GM12878 (cell line): Measurements from ENCODE around the gene AGFG1. TPM values are rescaled to one million over a fixed set of nuclear protein-coding genes. Genes with fewer than 3 reads are reported as not detected.
A peak's percentile ranks its signal among the peaks of the same experiment; 100 is the strongest.

Source experiments
- ATAC-seq: fragments of 200-7000 bp; cut with Tn5 transposase; 3 replicates; pipeline ENCODE4 v1.9.1; 2020; ENCODE audit warnings: mild to moderate bottlenecking, moderate library complexity
- BruUV-seq: library from RNA; stranded (reverse); fragments of 400-500 nt; replicated peaks from 2 replicates; lab custom pipeline; 2021; lab: Mats Ljungman, UMichigan
- CTCF ChIA-PET: fragments of 300-600 bp; sonication (Branson Sonifier 250); formaldehyde crosslinking; extraction: SDS; loops from one replicate; lab custom pipeline; 2021; ENCODE audit warnings: inconsistent platforms; lab: Yijun Ruan, JAX
- POLR2A ChIA-PET: fragments of 350-600 bp; formaldehyde crosslinking; extraction: SDS; loops from one replicate; lab custom pipeline; 2021; ENCODE audit warnings: inconsistent platforms; lab: Charles Lee
- RAD21 ChIA-PET: fragments of 300-600 bp; sonication (Branson Sonifier 250); formaldehyde crosslinking; loops from one replicate; lab custom pipeline; 2023; ENCODE audit warnings: antibody characterized with exemption; ENCODE audit not compliant: unreplicated experiment; lab: Charles Lee
- SMC1A ChIA-PET: fragments of 300-600 bp; sonication (Branson Sonifier 250); formaldehyde crosslinking; loops from one replicate; lab custom pipeline; 2023; ENCODE audit not compliant: unreplicated experiment, uncharacterized antibody; lab: Charles Lee
- DNase-seq: peaks from one replicate; pipeline ENCODE4 v3.0.0-alpha.2; 2011; ENCODE audit warnings: low read depth, low spot score
- FAIRE-seq: peaks from 3 replicates; lab custom pipeline; 2011; peaks lifted over from hg19 to GRCh38; lab: Jason Lieb, UNC
- H2AFZ ChIP-seq: 2 replicates; pipeline ENCODE4 v1.6.0; 2011; ENCODE audit warnings: low read depth, low read length, control low read depth; ENCODE audit not compliant: control insufficient read depth
- H3K27ac ChIP-seq: 2 replicates; pipeline ENCODE4 v1.5.1; 2011; ENCODE audit warnings: control low read depth; ENCODE audit not compliant: control insufficient read depth, insufficient read depth
- H3K27me3 ChIP-seq, 2 experiments: replicated peaks in 1 of 2; 2 replicates each; pipeline versions ENCODE4 v1.6.0 to v1.6.1; 2011; ENCODE audit warnings: low read length in 1 of 2; ENCODE audit not compliant: control insufficient read depth in 2 of 2, insufficient read depth in 2 of 2
- H3K36me3 ChIP-seq, 2 experiments: 2 replicates each; pipeline ENCODE4 v1.5.1; 2011; ENCODE audit warnings: low read length in 1 of 2; ENCODE audit not compliant: control insufficient read depth in 2 of 2, insufficient read depth in 2 of 2
- H3K4me1 ChIP-seq: 2 replicates; pipeline ENCODE4 v1.6.1; 2011; ENCODE audit warnings: mild to moderate bottlenecking, low read length, moderate library complexity, mixed read lengths; ENCODE audit not compliant: control insufficient read depth, insufficient read depth
- H3K4me2 ChIP-seq: 2 replicates; pipeline ENCODE4 v1.6.0; 2011; ENCODE audit warnings: control low read depth; ENCODE audit not compliant: control insufficient read depth, insufficient read depth
- H3K4me3 ChIP-seq: fragments of 200-600 bp; sonication (generic); 2 replicates; pipeline ENCODE4 v1.5.1; 2016
- H3K79me2 ChIP-seq: 2 replicates; pipeline ENCODE4 v1.6.0; 2011; ENCODE audit warnings: low read length; ENCODE audit not compliant: control insufficient read depth, insufficient read depth
- H3K9ac ChIP-seq: 2 replicates; pipeline ENCODE4 v1.8.0; 2011; ENCODE audit warnings: low read length, control low read depth, mixed read lengths; ENCODE audit not compliant: control insufficient read depth, insufficient read depth
- H3K9me3 ChIP-seq: replicated peaks from 3 replicates; pipeline ENCODE4 v1.5.1; 2011; ENCODE audit warnings: mild to moderate bottlenecking, low read length; ENCODE audit not compliant: control insufficient read depth, insufficient read depth
- H4K20me1 ChIP-seq: 2 replicates; pipeline ENCODE4 v1.6.0; 2011; ENCODE audit not compliant: control insufficient read depth, insufficient read depth
- CREB1 ChIP-seq: IDR thresholded peaks from 2 replicates; pipeline ENCODE4 v1.6.1; 2012; ENCODE audit warnings: low read depth, mild to moderate bottlenecking, inconsistent platforms
- CREM ChIP-seq: IDR thresholded peaks from 2 replicates; pipeline ENCODE4 v1.6.1; 2014; ENCODE audit warnings: antibody characterized with exemption, low read depth
- CTCF ChIP-seq, 3 experiments: IDR thresholded peaks in 2 of 3; conservative IDR thresholded peaks in 1 of 3; 2 replicates each; pipeline ENCODE4 v1.5.1; 2011; ENCODE audit warnings: low read depth in 3 of 3, low read length in 3 of 3, mild to moderate bottlenecking in 3 of 3, control low read depth in 2 of 3, moderate library complexity in 2 of 3, inconsistent platforms in 1 of 3, mixed read lengths in 1 of 3; ENCODE audit not compliant: control insufficient read depth in 2 of 3, insufficient read depth in 1 of 3; ENCODE audit errors: extremely low read depth in 1 of 3
- EED ChIP-seq: sonication (generic); IDR thresholded peaks from 2 replicates; pipeline ENCODE4 v1.6.1; 2016; ENCODE audit warnings: antibody characterized with exemption, low read depth
- EGR1 ChIP-seq, 2 experiments: IDR thresholded peaks; 1 replicate in 1 of 2; 2 replicates in 1 of 2; pipeline ENCODE4 v1.6.1; 2011 to 2012; ENCODE audit warnings: low read depth in 2 of 2, low read length in 2 of 2, borderline replicate concordance in 1 of 2, mild to moderate bottlenecking in 1 of 2, moderate library complexity in 1 of 2
- EP300 ChIP-seq, 2 experiments: fragments of 150-350 bp in 1 of 2; IDR thresholded peaks; 2 replicates each; pipeline ENCODE4 v1.6.1; 2011 to 2012; ENCODE audit warnings: low read depth in 2 of 2, low read length in 2 of 2, borderline replicate concordance in 1 of 2, improper control_type of control experiment in 1 of 2, inconsistent platforms in 1 of 2; ENCODE audit not compliant: control insufficient read depth in 1 of 2
- ESRRA ChIP-seq: IDR thresholded peaks from 2 replicates; pipeline ENCODE4 v1.6.1; 2012; ENCODE audit warnings: mild to moderate bottlenecking, low read length, improper control_type of control experiment
- FOS ChIP-seq: IDR thresholded peaks from 3 replicates; pipeline ENCODE4 v1.6.1; 2011; ENCODE audit warnings: borderline replicate concordance; ENCODE audit not compliant: insufficient read length; ENCODE audit errors: extremely low read depth
- JUNB ChIP-seq: IDR thresholded peaks from 2 replicates; pipeline ENCODE4 v1.6.1; 2016; ENCODE audit warnings: antibody characterized with exemption, mild to moderate bottlenecking
- LARP7 ChIP-seq: fragments of 450-650 bp; IDR thresholded peaks from 2 replicates; pipeline ENCODE4 v1.6.1; 2017; ENCODE audit warnings: mild to moderate bottlenecking
- MYC ChIP-seq: IDR thresholded peaks from 2 replicates; pipeline ENCODE4 v1.6.1; 2011; ENCODE audit warnings: mild to moderate bottlenecking, low read length, moderate library complexity, inconsistent platforms; ENCODE audit not compliant: insufficient read depth, insufficient replicate concordance, insufficient read length, severe bottlenecking
- TCF12 ChIP-seq: IDR thresholded peaks from 2 replicates; pipeline ENCODE4 v1.6.1; 2011; ENCODE audit warnings: low read depth, mild to moderate bottlenecking, low read length
- USF2 ChIP-seq: IDR thresholded peaks from 2 replicates; pipeline ENCODE4 v1.6.1; 2011; ENCODE audit warnings: low read depth, low read length, improper control_type of control experiment, borderline replicate concordance
- WGBS: methylation state at CpG from one replicate; pipeline ENCODE4 v1.1.6; 2016; ENCODE audit warnings: low lambda C conversion rate; ENCODE audit not compliant: insufficient replicate concordance, insufficient coverage; ENCODE audit errors: missing lambda C conversion rate; 5-methylcytosine and 5-hydroxymethylcytosine counted together
- in situ Hi-C: fragments of 300-500 bp; cut with MboI; formaldehyde crosslinking; loops from 9 replicates; pipeline ENCODE4 v1.14.3; 2018; ENCODE audit warnings: mixed read lengths
- intact Hi-C: fragments of 100-400 bp; cut with micrococcal nuclease; formaldehyde crosslinking; loops from one replicate; pipeline ENCODE4 v1.14.2; 2022; ENCODE audit not compliant: unreplicated experiment
- polyA plus RNA-seq, 11 experiments: library from polyadenylated mRNA; depleted of rRNA in 4 of 11; unstranded in 6 of 11; stranded (reverse) in 5 of 11; fragments of >200 nt; fragmentation: Nextera tagmentation in 4 of 11; fragmentation: Illumina TruSeq in 1 of 11; extraction: Ambion mirVana in 4 of 11; extraction: Trizol in 1 of 11; gene quantifications; 1 replicate in 1 of 11; 2 replicates in 10 of 11; pipeline versions ENCODE4 v1.2.1 to v1.2.3, GENCODE V29; 2011 to 2016; ENCODE audit warnings: inconsistent platforms in 2 of 11, missing spikeins in 2 of 11, low read depth in 1 of 11
- total RNA-seq, 4 experiments: library from RNA; depleted of rRNA in 3 of 4; stranded (reverse); fragments of >200 nt in 3 of 4; fragmentation: Illumina TruSeq in 1 of 4; extraction: Trizol in 1 of 4; gene quantifications; 2 replicates each; pipeline versions ENCODE4 v1.2.1 to v1.2.3, GENCODE V29; 2013 to 2021

The AGFG1 gene
- total and polyA plus RNA-seq, 10 of the 15 experiments (the other 5 are each of a cell fraction or from before 2014, with no cell fraction given) = 7.3 to 243 (median 81.7) TPM

GRCh38 chr2:227456772-227457171 is 15.2 kb upstream of the AGFG1 start:
- Histone ChIP-seq H3K27me3 (no peaks in the 10 kb centered on the region), H3K79me2 (no peaks in the 10 kb centered on the region), H3K4me1 (peaks cover 25% of the 10 kb centered on the region), H3K9ac (no peak overlapping the region), H3K36me3 (no peaks in the 10 kb centered on the region), H2AFZ (peak overlapping the region; percentile 49), H4K20me1 (no peaks in the 10 kb centered on the region), H3K4me2 (no peak overlapping the region), H3K9me3 (no peaks in the 10 kb centered on the region), H3K4me3 (no peak overlapping the region), H3K27ac (no peak overlapping the region)
- ChIA-PET POLR2A (interaction anchor here (0.6 to 0.7 kb wide), 2 partner anchors 23 to 524 kb away, joined by 3 to 5 read pairs; no protein-coding TSS in a partner anchor), SMC1A (interaction anchor here (0.6 to 14.3 kb wide), 3 partner anchors 10 to 57 kb away, joined by 3 to 191 read pairs (median 3); no protein-coding TSS in a partner anchor), RAD21 (interaction anchor here (0.7 to 2.1 kb wide), 2 partner anchors 46 to 105 kb away, joined by 3 to 7 read pairs; no protein-coding TSS in a partner anchor), CTCF (interaction anchor here (1.1 to 1.6 kb wide), 2 partner anchors 46 to 51 kb away, joined by 3 read pairs; no protein-coding TSS in a partner anchor)
- FAIRE-seq (no peak), ATAC-seq (no peak), DNase-seq (no peak)
- WGBS = 25% methylated on average over 4 of the region's 4 CpGs
- in situ Hi-C loops (no loop called here), intact Hi-C loops (no loop called here)
- BruUV-seq = no TSS peak
- TF ChIP-seq USF2 (no peak), EED (peak; percentile 75), FOS (no peak), CREB1 (peak; percentile 83), EP300 (IDR thresholded peaks at IDR 0.05; ENCODE audit: borderline replicate concordance in 1 of 2, control insufficient read depth in 1 of 2, low read depth in 2 of 2, low read length in 2 of 2) (0 out of 4 replicates have a peak, but pooled peaks of 1 of the 2 experiments have one; percentile 11), LARP7 (no peak), CREM (peak; percentile 86), ESRRA (no peak), MYC (no peak), EGR1 (IDR thresholded peaks at IDR 0.05; ENCODE audit: borderline replicate concordance in 1 of 2, low read depth in 2 of 2, low read length in 2 of 2) (peak in 1 of 2 experiments; percentile 74; a peak in 1 of 3 replicates), TCF12 (no peak), CTCF (IDR thresholded peaks at IDR 0.05 in 2 of 3, conservative IDR thresholded peaks at IDR 0.05 in 1 of 3; ENCODE audit: control insufficient read depth in 2 of 3, extremely low read depth in 1 of 3, insufficient read depth in 1 of 3, low read depth in 3 of 3, low read length in 3 of 3) (no peak), JUNB (peak; percentile 45; the same call in 1 of the 2 replicates)
